HepG2 (cell line): ENCODE data around the gene NFATC3. TPM values are rescaled to one million over a fixed set of nuclear protein-coding genes. Genes with fewer than 3 reads are reported as not detected.
A peak's percentile ranks its signal among the peaks of the same experiment; 100 is the strongest.

Experiments used
- AHDC1 ChIP-seq: sonication (generic); formaldehyde crosslinking; IDR thresholded peaks from 2 replicates; pipeline ENCODE4 v1.5.1; 2020; ENCODE audit warnings: mild to moderate bottlenecking, missing genetic modification reagents, borderline replicate concordance
- ETS1 ChIP-seq: sonication (generic); formaldehyde crosslinking; IDR thresholded peaks from 2 replicates; pipeline ENCODE4 v1.4.0; 2020; ENCODE audit warnings: missing genetic modification reagents
- HDAC2 ChIP-seq: sonication (generic); formaldehyde crosslinking; IDR thresholded peaks from 2 replicates; pipeline ENCODE4 v1.4.0; 2020; ENCODE audit warnings: missing genetic modification reagents
- HINFP ChIP-seq: sonication (generic); formaldehyde crosslinking; IDR thresholded peaks from 2 replicates; pipeline ENCODE4 v1.4.0; 2020; ENCODE audit warnings: low read depth, mild to moderate bottlenecking, missing genetic modification reagents
- HMGA1 ChIP-seq: sonication (generic); formaldehyde crosslinking; conservative IDR thresholded peaks from 2 replicates; pipeline ENCODE4 v1.4.0; 2020; ENCODE audit warnings: missing genetic modification reagents
- HOXA9 ChIP-seq: sonication (generic); formaldehyde crosslinking; IDR thresholded peaks from 2 replicates; pipeline ENCODE4 v1.8.1; 2022; ENCODE audit warnings: missing genetic modification reagents, mild to moderate bottlenecking, moderate library complexity, borderline replicate concordance
- PRDM10 ChIP-seq: sonication (generic); formaldehyde crosslinking; IDR thresholded peaks from 2 replicates; pipeline ENCODE4 v1.4.0; 2020; ENCODE audit warnings: low read depth, missing genetic modification reagents
- RBM22 ChIP-seq: fragments of 200-400 bp; formaldehyde crosslinking; optimal IDR thresholded peaks from 2 replicates; pipeline ENCODE3; 2017; ENCODE audit warnings: mild to moderate bottlenecking, low read length, moderate library complexity
- ZNF512B ChIP-seq: sonication (generic); formaldehyde crosslinking; IDR thresholded peaks from 2 replicates; pipeline ENCODE4 v1.5.1; 2020; ENCODE audit warnings: missing genetic modification reagents, mild to moderate bottlenecking, borderline replicate concordance
- ZNF761 ChIP-seq: sonication (generic); formaldehyde crosslinking; conservative IDR thresholded peaks from 2 replicates; pipeline ENCODE4 v1.4.0; 2020; ENCODE audit warnings: mild to moderate bottlenecking, missing genetic modification reagents
- ZSCAN9 ChIP-seq: IDR thresholded peaks from 2 replicates; pipeline ENCODE4 v1.6.1; 2016; ENCODE audit warnings: borderline replicate concordance
- polyA plus RNA-seq, 8 experiments: library from polyadenylated mRNA; depleted of rRNA in 3 of 8; stranded (reverse) in 7 of 8; unstranded in 1 of 8; fragments of >200 nt; fragmentation: Illumina TruSeq in 4 of 8; extraction: Trizol in 4 of 8; gene quantifications; 2 replicates each; pipeline versions ENCODE4 v1.2.1 to v1.2.3, GENCODE V29; 2011 to 2016; ENCODE audit warnings: low read depth in 4 of 8, missing spikeins in 1 of 8, mixed read lengths in 1 of 8; ENCODE audit not compliant: insufficient read depth in 1 of 8
- total RNA-seq, 5 experiments: library from RNA; depleted of rRNA; stranded (reverse); fragments of >200 nt; fragmentation: Illumina TruSeq; extraction: Trizol; gene quantifications; 2 replicates each; pipeline ENCODE4 v1.2.3, GENCODE V29; 2016; ENCODE audit warnings: low read depth in 1 of 5

Gene NFATC3
- total and polyA plus RNA-seq, 2 of the 13 experiments (the other 11 are each of a cell fraction or from before 2014, with no cell fraction given), result 52.6 to 62.7 TPM

- TF ChIP-seq HOXA9, result peak; percentile 97
- peak; percentile 82 for TF ChIP-seq AHDC1 (CRISPR knock-in tag)
- peak; percentile 92 for TF ChIP-seq HDAC2 (CRISPR knock-in tag)
- TF ChIP-seq ZNF761 (CRISPR knock-in tag), result peak; percentile 94; the same call in 1 of the 2 replicates
- TF ChIP-seq ZNF512B (CRISPR knock-in tag), result no peak; the same call in 1 of the 2 replicates
- TF ChIP-seq ETS1 (CRISPR knock-in tag), result no peak
- peak; percentile 95 for TF ChIP-seq HINFP (CRISPR knock-in tag)
- peak; percentile 61 for TF ChIP-seq PRDM10
- peak; percentile 77 for TF ChIP-seq RBM22
- TF ChIP-seq HMGA1 (CRISPR knock-in tag), result no peak
- TF ChIP-seq ZSCAN9 (CRISPR knock-in tag), result peak; percentile 96
Observed at GRCh38 chr16:68084504-68085258, 489 bp upstream of the NFATC3 start (continued).
